Heart left ventricle (tissue), 16 donors: ENCODE data around the gene CABP4. TPM values are rescaled to one million over a fixed set of nuclear protein-coding genes. Genes with fewer than 3 reads are reported as not detected.

Experiments
- ATAC-seq, 4 donors: fragments of 200-7000 bp; cut with Tn5 transposase; one replicate each; pipeline ENCODE4 v1.9.1; 2020 to 2022; ENCODE audit warnings: moderate library complexity in 4 of 4, mild to moderate bottlenecking in 3 of 4, moderate number of reproducible peaks in 1 of 4
- DNase-seq, 5 donors: peaks; one replicate each; pipeline ENCODE4 v3.0.0-alpha.2; 2020
- H3K27ac ChIP-seq, 12 donors: fragments of 200-600 bp; sonication (generic) in 4 of 12; one replicate each; pipeline versions ENCODE4 v1.5.0 to v1.8.0; 2016 to 2022; ENCODE audit warnings: mild to moderate bottlenecking in 2 of 12
- H3K27me3 ChIP-seq, 9 donors: fragments of 200-600 bp; sonication (generic) in 2 of 9; one replicate each; pipeline versions ENCODE4 v1.5.1 to v1.8.0; 2016 to 2022; ENCODE audit warnings: mild to moderate bottlenecking in 3 of 9
- H3K36me3 ChIP-seq, 9 donors: fragments of 200-600 bp; sonication (generic) in 2 of 9; one replicate each; pipeline versions ENCODE4 v1.5.0 to v1.8.0; 2018 to 2022; ENCODE audit warnings: mild to moderate bottlenecking in 2 of 9
- H3K4me1 ChIP-seq, 12 donors: fragments of 200-600 bp; sonication (generic) in 4 of 12; one replicate each; pipeline versions ENCODE4 v1.5.0 to v1.8.0; 2016 to 2022; ENCODE audit warnings: mild to moderate bottlenecking in 3 of 12
- H3K4me3 ChIP-seq, 12 donors: fragments of 200-600 bp; sonication (generic) in 4 of 12; one replicate each; pipeline versions ENCODE4 v1.5.0 to v1.8.0; 2017 to 2022; ENCODE audit warnings: mild to moderate bottlenecking in 9 of 12, moderate library complexity in 4 of 12
- H3K9me3 ChIP-seq, 12 donors: fragments of 200-600 bp; sonication (generic) in 4 of 12; one replicate each; pipeline versions ENCODE4 v1.5.0 to v1.8.0; 2016 to 2022; ENCODE audit warnings: mild to moderate bottlenecking in 1 of 12
- CTCF ChIP-seq, 12 donors: fragments of 200-600 bp; sonication (generic) in 4 of 12; IDR thresholded peaks; one replicate each; pipeline versions ENCODE4 v1.5.0 to v1.8.0; 2018 to 2022; ENCODE audit warnings: antibody characterized with exemption in 12 of 12, mild to moderate bottlenecking in 5 of 12
- POLR2A ChIP-seq, 2 donors: fragments of 450-650 bp; IDR thresholded peaks; one replicate each; pipeline ENCODE4 v1.6.1; 2017; ENCODE audit warnings: antibody characterized with exemption in 2 of 2, mild to moderate bottlenecking in 2 of 2, moderate library complexity in 2 of 2
- WGBS, 4 donors: extraction: QIAGEN DNeasy Blood & Tissue Kit in 2 of 4; methylation state at CpG; one replicate each; pipeline versions ENCODE4 v1.1.5 to v1.1.7; 2013 to 2018; 5-methylcytosine and 5-hydroxymethylcytosine counted together
- intact Hi-C, 10 donors: fragments of 100-400 bp; cut with DNase I; formaldehyde crosslinking; loops; one replicate each; pipeline versions ENCODE4 v1.11.1 to v1.14.2; 2022
- polyA plus RNA-seq, 2 donors: library from polyadenylated mRNA; stranded (reverse); fragments of 200-250 nt; gene quantifications; one replicate each; pipeline ENCODE4 v1.2.3, GENCODE V29; 2013
- total RNA-seq, 9 donors: library from RNA; depleted of rRNA in 2 of 9; stranded (reverse); fragments of >200 nt in 2 of 9; fragmentation: NEBNext Ultra II Directional in 3 of 9; extraction: Animal tissue kit (Norgen Biotek cat#: 25700) in 3 of 9; gene quantifications; one replicate each; pipeline versions ENCODE4 v1.1.0 to v1.2.4, GENCODE V29; 2016 to 2023
- donor health status: ischemic (EF 13 %, LVEDD 7.1; RV severe dilation, severe dysfunction).
- donor health status: healthy with polysubstance abuse.
- donor health status: DM: no; HTN: yes; CAD: no.
- donor health status: DM: no; HTN: no; CAD: no.
- donor health status: ischemic (EF 25% LVEDD 6.9; RV normal size, moderate dysfunction).
- donor health status: ischemic (EF 25% LVEDD 5.7; RV mildly dilated, moderate dysfunction).
- donor health status: healthy.
- donor health status: DM: yes; HTN: yes; CAD: no.
- donor health status: ischemic (EF 35%, LVEDD 5.7; RV mildly dilated, moderate dysfunction).
- donor health status: nonischemic (EF 11% LVEDD 7.7; RV severe dilation, severe dysfunction).
- donor health status: DM: yes; HTN: yes; CAD: no.
- donor health status: PGD.
- donor health status: ischemic (EF 29% LVEDD 5.4; RV normal size, mild dysfunction).
- donor health status: nonischemic (EF 23%, LVEDD 6.1; RV moderate dilation, normal function).

CABP4 gene
- total and polyA plus RNA-seq, 11 donors: 0.25 to 4.2 (median 0.51) TPM; not detected in 1

DNA sequence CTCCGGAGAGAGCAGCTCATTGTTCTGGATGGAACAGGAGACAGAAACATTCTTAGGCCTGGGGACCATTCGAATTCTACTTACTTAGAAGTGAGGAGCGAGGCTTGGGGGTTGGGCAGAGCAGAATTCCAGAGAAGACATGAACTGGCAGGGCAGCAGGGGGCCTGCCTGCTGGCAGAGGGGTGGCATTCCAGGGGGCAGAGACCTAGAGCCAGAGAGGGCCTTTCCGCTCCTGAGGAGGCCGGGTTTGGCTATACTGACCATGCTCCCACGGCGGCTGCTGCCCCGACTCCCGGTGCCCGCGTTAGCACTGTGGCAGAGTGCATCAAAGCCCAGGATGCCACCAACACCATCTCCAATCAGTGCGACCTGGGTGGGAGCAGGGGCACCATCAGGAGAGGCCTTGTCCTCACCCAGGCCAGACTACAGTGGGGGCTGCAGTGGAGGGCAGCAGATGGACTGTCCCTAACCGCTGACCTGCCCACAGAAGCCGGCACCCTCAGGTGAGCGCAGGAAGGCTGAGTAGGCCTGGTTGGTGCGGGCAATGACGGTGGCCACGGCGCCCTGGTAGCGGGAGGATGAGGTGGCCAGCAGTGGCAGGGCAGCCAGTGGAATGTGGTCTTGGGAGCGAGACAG lies 42.6 kb downstream of the CABP4 start:
- Histone ChIP-seq H3K4me1 (peaks cover 0 to 9% (median 2%) of the 10 kb centered on the region in 12 donors), H3K36me3 (peaks cover 0 to 90% (median 53%) of the 10 kb centered on the region in 9 donors), H3K27me3 (no peaks in the 10 kb centered on the region), H3K27ac (peak overlapping the region in 6 of 12 donors; percentile 23 to 64 (median 54)), H3K4me3 (no peak overlapping the region), H3K9me3 (no peaks in the 10 kb centered on the region)
- DNase-seq (no peak), ATAC-seq (no peak)
- TF ChIP-seq POLR2A (IDR thresholded peaks at IDR 0.05): no peak
- no peak for TF ChIP-seq CTCF (IDR thresholded peaks at IDR 0.05)
- 96% methylated on average over 15 to 21 of the region's 21 CpGs for WGBS, 4 donors
- intact Hi-C loops: no loop called here

DNA sequence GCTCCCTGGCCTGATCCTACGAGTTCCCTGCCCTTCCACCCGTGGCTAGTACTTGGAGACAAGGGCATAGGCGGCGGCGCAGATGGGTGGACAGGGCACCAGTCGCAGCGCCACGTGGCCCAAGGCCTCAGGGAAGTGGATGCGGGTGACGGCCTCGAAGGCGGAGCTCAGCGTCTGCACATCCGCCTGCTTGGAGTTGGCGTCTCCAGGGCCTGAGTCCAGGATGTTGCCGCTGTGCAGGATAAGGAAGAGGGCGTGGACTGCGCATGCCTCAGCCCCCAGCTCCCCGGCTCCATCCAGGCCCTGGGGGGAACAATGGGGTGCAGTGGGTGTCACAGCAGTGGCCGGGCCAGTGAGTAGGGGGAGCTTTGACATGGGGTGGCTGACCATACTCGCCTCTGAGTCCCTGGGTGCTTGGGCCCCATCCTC lies 43.4 kb downstream of the CABP4 start:
- no peak overlapping the region for H3K4me3 ChIP-seq
- peaks cover 0 to 17% (median 4%) of the 10 kb centered on the region in 12 donors for H3K4me1 ChIP-seq
- intact Hi-C loops: no loop called here
- ATAC-seq (peak; percentile 30 to 88 (median 36)), DNase-seq (peak; percentile 52 to 75 (median 69))
- TF ChIP-seq CTCF (IDR thresholded peaks at IDR 0.05) (no peak), POLR2A (IDR thresholded peaks at IDR 0.05) (no peak)
- H3K27me3 ChIP-seq: no peaks in the 10 kb centered on the region
- H3K27ac ChIP-seq: peak overlapping the region in 10 of 12 donors; percentile 29 to 69 (median 53)
- WGBS, 4 donors: 68 to 86% (median 79%) methylated on average over 12 to 21 of the region's 21 CpGs
- peaks cover 0 to 82% (median 46%) of the 10 kb centered on the region in 9 donors for H3K36me3 ChIP-seq
- no peaks in the 10 kb centered on the region for H3K9me3 ChIP-seq

GRCh38 chr11:67499808-67500483 lies 44.8 kb downstream of the CABP4 start:
- 86 to 96% (median 91%) methylated on average over 18 to 26 of the region's 26 CpGs for WGBS, 4 donors
- H3K4me1 ChIP-seq: peaks cover 4 to 25% (median 8%) of the 10 kb centered on the region in 12 donors
- H3K4me3 ChIP-seq: no peak overlapping the region
- H3K36me3 ChIP-seq: peaks cover 0 to 70% (median 39%) of the 10 kb centered on the region in 9 donors
- intact Hi-C loops: loop anchor here in 1 of 10 donors (5.0 kb wide), 1 partner anchor 78 kb away; no protein-coding TSS in a partner anchor
- no peak for TF ChIP-seq CTCF (IDR thresholded peaks at IDR 0.05)
- no peak for TF ChIP-seq POLR2A (IDR thresholded peaks at IDR 0.05)
- DNase-seq: no peak
- H3K27me3 ChIP-seq: no peaks in the 10 kb centered on the region
- H3K27ac ChIP-seq: no peak overlapping the region
- ATAC-seq: no peak
- no peaks in the 10 kb centered on the region for H3K9me3 ChIP-seq

DNA sequence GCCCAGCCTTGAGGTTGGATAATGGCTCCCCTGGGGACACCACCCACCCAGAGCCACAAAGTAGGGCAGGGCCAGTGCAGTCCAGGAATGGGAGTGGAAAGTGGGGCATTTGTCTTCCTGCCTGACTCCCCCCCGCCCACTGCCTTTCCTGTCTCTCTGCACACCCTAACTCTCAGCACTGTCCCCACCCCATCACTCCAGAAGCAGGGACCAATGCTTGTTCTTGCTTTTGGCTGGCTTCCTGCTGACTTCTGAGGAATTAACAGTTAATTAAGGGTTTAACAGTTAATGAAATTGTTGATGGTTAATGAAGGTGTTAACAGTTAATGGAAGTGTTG lies 45.3 kb downstream of the CABP4 start:
- Histone ChIP-seq H3K9me3 (no peaks in the 10 kb centered on the region), H3K27me3 (no peaks in the 10 kb centered on the region), H3K4me3 (no peak overlapping the region), H3K27ac (no peak overlapping the region), H3K4me1 (peaks cover 5 to 30% (median 10%) of the 10 kb centered on the region in 12 donors), H3K36me3 (peaks cover 0 to 65% (median 34%) of the 10 kb centered on the region in 9 donors)
- intact Hi-C loops: loop anchor here in 1 of 10 donors (5.0 kb wide), 1 partner anchor 78 kb away; no protein-coding TSS in a partner anchor
- WGBS, 4 donors: 56 to 79% (median 76%) methylated on average over 1 of the region's 1 CpG
- no peak for ATAC-seq
- TF ChIP-seq POLR2A (IDR thresholded peaks at IDR 0.05) (no peak), CTCF (IDR thresholded peaks at IDR 0.05) (no peak)
- no peak for DNase-seq
